Globus pallidus (tissue), 1 donor: Measurements from ENCODE around the gene KIRREL3.

Source experiments
- DNase-seq: peaks from one replicate; pipeline ENCODE4 v3.0.0-alpha.2; 2015; ENCODE audit warnings: low spot score

The KIRREL3 gene

GRCh38 chr11:126485021-126485792 is 515.4 kb downstream of the KIRREL3 start:
- no peak for DNase-seq

DNA sequence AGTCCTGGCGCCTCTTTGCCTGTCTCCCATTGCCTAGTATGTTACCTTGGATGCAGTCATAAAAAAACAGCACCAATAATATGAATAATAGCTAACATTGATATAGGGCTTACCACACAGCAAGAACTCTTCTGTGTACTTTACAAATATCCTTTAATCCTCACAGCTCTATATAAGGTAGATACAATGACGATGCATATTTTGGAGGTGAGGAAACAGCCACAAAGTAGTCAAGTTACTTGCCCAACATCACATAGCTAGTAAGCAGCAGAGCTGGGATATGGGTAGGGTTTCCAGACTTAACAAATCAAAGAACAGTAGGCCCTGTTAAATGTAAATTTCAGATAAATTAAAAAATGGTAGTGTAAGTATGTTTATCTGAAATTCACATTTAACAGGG is 516.3 kb downstream of the KIRREL3 start:
- no peak for DNase-seq

DNA sequence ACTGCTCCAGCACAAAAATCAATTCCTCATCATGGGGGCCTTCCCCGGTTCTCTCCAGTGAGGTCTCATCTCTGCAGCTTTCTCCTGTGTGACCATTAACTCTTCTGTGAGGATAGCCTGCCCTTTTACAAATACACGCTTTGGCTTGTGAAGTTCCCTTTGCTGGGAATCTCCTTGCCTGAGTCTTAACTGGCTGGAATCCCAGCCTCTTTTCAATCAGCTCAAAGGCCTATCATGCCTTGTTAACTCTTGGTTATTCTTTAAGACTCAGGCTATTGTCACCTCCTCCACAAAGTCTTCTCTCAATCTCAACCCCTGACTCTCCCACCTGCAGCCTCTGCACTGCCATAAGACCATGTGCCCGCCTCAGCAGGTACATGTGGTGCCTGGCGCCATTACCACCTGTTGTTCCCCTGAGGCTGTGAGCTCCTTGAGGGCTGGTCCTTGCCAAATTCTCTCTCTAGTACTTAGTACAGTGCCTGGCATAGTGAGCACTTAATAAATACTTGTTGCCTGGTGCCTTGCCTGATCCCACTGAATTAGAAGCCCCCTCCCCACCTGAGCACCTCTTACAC is 516.9 kb downstream of the KIRREL3 start:
- no peak for DNase-seq

GRCh38 chr11:126482586-126483108 is 517.9 kb downstream of the KIRREL3 start:
- no peak for DNase-seq

DNA sequence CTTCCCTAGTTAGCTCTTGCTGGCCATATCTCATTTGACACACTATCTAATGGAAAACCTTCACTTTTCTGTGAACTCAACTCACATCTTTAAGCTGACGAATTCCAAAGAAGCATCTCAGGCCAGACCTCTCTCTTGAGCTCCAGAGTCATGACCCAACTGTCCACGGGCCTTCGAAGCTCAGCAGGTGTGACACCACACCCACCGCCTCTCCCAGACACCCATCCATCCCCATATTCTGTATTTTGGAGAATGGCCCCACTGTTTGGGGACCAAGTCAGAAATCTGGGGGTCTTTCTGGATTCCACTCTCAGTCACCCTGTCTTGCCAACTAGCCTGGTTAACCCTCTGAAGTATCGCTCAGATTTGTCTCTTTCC is 519.3 kb downstream of the KIRREL3 start:
- DNase-seq = no peak

- DNase-seq = peak; percentile 86
Observed at GRCh38 chr11:126480410-126481302, 519.9 kb downstream of the KIRREL3 start.

- no peak for DNase-seq
Observed at GRCh38 chr11:126480015-126480409, 520.6 kb downstream of the KIRREL3 start.

DNA sequence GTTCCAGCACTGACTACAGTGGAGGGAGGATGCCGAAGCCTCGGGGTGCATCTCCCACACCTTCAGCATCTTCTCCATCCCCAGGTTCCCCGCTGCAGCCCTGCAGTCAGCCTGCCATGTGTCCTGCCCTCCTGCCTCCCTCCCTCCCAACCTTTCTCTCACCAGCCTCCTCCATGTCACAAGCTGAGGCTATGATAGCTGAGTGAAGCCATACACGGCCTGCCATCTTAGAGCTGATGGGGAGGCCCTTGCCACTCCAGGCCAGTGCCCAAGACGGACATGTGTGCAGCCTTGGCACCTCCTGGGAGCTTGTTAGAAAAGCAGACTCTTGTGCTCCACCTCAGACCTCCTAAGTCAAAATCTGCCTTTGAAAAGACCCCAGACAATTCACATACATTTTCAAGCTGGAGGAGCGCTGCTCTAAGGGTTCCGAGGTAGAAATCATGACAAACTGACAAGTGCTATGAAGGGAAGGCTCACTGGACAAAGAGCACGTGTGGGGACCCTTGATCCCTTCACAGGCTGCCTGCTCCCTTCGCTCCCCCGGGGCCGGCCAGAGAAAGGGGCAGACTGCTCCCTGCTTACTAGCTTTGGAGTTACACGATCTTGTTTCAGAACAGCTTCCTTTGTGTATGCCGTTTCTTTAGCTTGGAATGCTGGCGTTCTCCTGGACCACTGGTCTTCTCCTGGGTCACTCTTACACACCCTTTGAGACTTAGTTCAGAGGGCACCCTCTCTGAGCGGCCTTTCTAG is 521.2 kb downstream of the KIRREL3 start:
- no peak for DNase-seq

DNA sequence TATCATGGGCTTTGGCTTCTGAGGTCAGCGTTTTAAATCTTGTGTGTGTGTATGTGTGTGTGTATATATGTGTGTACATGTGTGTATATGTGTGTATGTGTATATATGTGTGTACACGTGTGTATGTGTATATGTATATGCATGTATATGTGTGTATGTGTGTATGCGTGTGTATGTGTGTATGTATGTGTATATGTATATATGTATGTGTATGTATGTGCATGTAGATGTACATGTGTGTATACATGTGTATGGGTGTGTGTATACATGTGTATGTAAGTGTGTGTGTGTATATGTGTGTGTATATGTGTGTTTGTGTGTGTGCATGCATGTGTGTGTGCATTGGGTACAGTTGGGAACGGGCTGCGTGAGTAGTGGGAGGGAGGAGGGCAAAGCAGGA is 522.1 kb downstream of the KIRREL3 start:
- no peak for DNase-seq

GRCh38 chr11:126477535-126478305 is 522.9 kb downstream of the KIRREL3 start:
- no peak for DNase-seq

DNA sequence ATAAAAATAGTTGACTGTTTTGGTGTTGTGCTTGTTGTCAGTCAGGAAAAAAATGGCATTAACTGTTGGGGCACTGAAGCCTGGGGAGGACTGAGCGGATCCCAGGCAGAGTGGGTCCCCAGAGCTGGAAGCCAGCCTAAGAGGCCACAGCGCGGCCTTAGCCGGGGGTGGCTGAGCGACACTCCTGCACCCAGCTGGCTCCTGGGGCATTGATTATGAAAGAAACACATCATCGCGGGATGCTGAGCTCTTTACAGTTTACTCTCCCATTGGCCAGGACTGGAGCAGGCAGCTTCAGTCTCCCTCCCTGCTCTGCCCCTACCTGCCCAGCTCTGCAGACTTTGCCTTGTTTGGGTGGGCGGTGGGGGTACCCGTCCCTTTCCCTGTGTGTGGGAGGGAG is 523.6 kb downstream of the KIRREL3 start:
- DNase-seq = no peak

DNA sequence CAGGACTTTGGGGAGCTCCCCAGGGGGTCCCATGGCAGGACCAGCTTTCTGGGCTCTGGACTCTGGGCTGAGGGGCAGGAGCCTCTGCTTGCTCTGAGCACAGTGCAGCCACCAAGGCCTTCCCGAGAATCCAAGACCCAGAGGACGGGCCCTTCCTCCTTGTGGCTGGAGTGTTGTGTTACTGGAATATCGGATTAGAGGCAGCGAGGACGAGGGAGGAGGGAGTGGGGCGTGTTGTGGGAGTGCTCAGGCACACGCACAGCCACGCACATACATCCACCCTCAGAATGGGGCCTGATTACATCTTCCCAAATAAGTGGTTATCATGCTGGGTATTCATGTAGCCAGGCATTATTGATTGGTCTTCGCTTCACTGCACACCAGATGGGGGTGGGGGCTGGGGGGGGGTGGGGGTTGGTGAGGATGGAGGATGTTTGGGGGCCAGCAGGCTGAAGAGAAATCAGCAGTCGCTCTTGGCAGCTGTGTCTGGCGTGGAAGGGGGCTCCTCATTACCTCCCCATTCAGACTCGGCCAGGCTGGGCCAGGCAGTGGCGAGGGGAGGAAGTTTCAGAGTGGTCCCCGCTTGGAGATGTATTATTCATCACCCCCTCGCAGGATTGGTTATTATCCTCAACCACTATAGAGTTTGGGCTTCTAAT is 524.2 kb downstream of the KIRREL3 start:
- no peak for DNase-seq

GRCh38 chr11:126475014-126475991 is 525.3 kb downstream of the KIRREL3 start:
- DNase-seq = no peak

DNA sequence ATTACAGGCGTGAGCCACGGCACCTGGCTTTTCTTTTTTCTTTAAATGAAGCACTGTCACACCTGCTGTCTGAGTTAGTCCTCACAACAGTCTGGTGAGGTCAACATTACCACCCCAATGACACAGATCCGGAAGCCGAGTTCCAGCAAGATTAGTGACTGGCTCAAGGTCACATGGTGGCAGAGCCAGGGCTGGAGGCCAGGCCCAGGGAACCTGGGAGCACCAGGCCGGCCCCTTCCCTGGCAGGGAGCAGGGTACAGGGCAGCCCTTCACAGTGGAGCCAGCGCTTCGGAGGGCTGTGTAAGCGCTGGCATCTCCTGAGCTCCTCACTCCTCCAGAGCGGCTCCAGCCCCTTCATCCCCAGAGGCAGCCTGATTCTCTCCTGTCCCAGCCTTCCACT is 526.4 kb downstream of the KIRREL3 start:
- DNase-seq = no peak

DNA sequence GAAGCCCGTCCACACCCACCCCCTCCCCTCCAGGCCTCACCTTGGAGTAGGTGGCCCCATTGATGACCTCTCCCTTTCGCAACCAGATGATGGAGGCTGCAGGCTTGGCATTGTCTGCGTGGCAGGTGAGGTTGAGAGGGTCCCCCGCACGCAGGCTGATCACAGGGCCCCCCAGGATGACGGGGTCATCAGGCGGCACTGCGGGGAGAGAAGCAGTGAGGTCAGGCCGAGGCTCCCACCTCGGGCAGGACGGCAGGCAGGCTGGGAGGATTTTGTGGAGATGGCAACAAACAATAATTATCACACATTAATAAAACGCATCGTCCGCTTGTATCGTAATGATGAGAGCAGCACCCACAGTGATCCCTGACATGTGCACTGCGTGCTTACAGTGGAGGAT is 527.3 kb downstream of the KIRREL3 start:
- DNase-seq = no peak

GRCh38 chr11:126469311-126469710 is 531.3 kb downstream of the KIRREL3 start:
- no peak for DNase-seq

DNA sequence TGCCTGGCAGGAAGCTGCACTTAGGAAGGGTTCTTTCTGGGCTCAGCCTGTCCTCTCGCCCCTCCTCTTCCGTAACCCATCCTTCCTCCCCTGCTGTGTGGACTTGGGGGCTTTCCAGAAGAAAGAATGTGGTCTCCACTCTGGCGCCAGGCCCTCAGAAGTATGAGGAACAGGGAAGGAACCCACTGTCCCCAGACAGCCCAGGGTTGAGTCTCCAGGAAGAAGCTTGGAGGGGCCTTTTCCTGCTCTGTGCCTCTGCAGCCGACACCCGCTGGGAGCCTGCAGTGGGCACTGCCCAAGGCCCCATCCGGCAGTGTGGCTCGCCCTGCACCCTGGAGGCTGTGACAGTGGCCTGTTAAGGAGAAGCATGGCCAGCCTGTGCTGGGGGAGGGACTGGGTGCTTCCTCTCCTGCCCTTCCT is 532.5 kb downstream of the KIRREL3 start:
- no peak for DNase-seq

- no peak for DNase-seq
Observed at GRCh38 chr11:126467471-126467870, 533.1 kb downstream of the KIRREL3 start.

GRCh38 chr11:126467046-126467370 is 533.6 kb downstream of the KIRREL3 start:
- DNase-seq = no peak
